ENCODE data around the gene HPX.

The HPX gene

GRCh38 chr11:6440906-6441358 is at the start of gene HPX:
Gene HPX (minus strand): TSS chr11:6440987. CDS start chr11:6440963, 24 bp downstream.
- no peak for DNase-seq

- no peak for DNase-seq
Observed at GRCh38 chr11:6489306-6489705, 48.5 kb upstream of the HPX start.

GRCh38 chr11:6488821-6489220 is 48.0 kb upstream of the HPX start:
- DNase-seq, result no peak

- no peak for DNase-seq
Observed at GRCh38 chr11:6488342-6488741, 47.6 kb upstream of the HPX start.

- no peak for DNase-seq
Observed at GRCh38 chr11:6486938-6487337, 46.2 kb upstream of the HPX start.

- DNase-seq, result no peak
Observed at GRCh38 chr11:6486256-6486655, 45.5 kb upstream of the HPX start.

GRCh38 chr11:6485661-6486060 is 44.9 kb upstream of the HPX start:
- no peak for DNase-seq

- DNase-seq, result no peak
Observed at GRCh38 chr11:6483015-6483414, 42.2 kb upstream of the HPX start.

GRCh38 chr11:6482441-6482840 is 41.7 kb upstream of the HPX start:
- DNase-seq, result no peak

- DNase-seq, result peak; percentile 5
Observed at GRCh38 chr11:6481924-6482275, 41.1 kb upstream of the HPX start.

GRCh38 chr11:6481012-6481923 is 40.5 kb upstream of the HPX start, which contains the start of the genes ARFIP2 and TIMM10B:
Gene ARFIP2 (minus strand): TSS chr11:6481331. CDS start chr11:6480421, 910 bp downstream.
Gene TIMM10B (plus strand): TSS chr11:6481501. CDS start chr11:6481517, 16 bp downstream.
- peak; percentile 99 for DNase-seq

- no peak for DNase-seq
Observed at GRCh38 chr11:6480299-6480914, 39.6 kb upstream of the HPX start.

GRCh38 chr11:6476571-6476970 is 35.8 kb upstream of the HPX start:
- DNase-seq, result no peak

- peak; percentile 92 for DNase-seq
Observed at GRCh38 chr11:6475936-6476335, 35.1 kb upstream of the HPX start.

GRCh38 chr11:6474806-6475500 is 34.2 kb upstream of the HPX start:
- DNase-seq, result peak; percentile 29

GRCh38 chr11:6474413-6474792 is 33.6 kb upstream of the HPX start:
- DNase-seq, result no peak

GRCh38 chr11:6473451-6474412 is 32.9 kb upstream of the HPX start, which contains the start of gene TRIM3:
Gene TRIM3 (minus strand): TSS chr11:6473941. CDS start chr11:6465695, 8,246 bp downstream.
- peak; percentile 97 for DNase-seq

GRCh38 chr11:6472934-6473333 is 32.1 kb upstream of the HPX start:
- DNase-seq, result peak; percentile 29

GRCh38 chr11:6469599-6469998 is 28.8 kb upstream of the HPX start:
- DNase-seq, result peak; percentile 8

GRCh38 chr11:6468712-6469495 is 28.1 kb upstream of the HPX start:
- peak; percentile 97 for DNase-seq

GRCh38 chr11:6459099-6459450 is 18.3 kb upstream of the HPX start:
- no peak for DNase-seq
